Measurements from ENCODE around the gene TAF1B. TPM values are rescaled to one million over a fixed set of nuclear protein-coding genes. Genes with fewer than 3 reads are reported as not detected.

The TAF1B gene
- total and polyA plus RNA-seq, 2 donors (not counting 3 experiments of a cell fraction or from before 2014, with no cell fraction given): 6.3 to 29.4 TPM

DNA sequence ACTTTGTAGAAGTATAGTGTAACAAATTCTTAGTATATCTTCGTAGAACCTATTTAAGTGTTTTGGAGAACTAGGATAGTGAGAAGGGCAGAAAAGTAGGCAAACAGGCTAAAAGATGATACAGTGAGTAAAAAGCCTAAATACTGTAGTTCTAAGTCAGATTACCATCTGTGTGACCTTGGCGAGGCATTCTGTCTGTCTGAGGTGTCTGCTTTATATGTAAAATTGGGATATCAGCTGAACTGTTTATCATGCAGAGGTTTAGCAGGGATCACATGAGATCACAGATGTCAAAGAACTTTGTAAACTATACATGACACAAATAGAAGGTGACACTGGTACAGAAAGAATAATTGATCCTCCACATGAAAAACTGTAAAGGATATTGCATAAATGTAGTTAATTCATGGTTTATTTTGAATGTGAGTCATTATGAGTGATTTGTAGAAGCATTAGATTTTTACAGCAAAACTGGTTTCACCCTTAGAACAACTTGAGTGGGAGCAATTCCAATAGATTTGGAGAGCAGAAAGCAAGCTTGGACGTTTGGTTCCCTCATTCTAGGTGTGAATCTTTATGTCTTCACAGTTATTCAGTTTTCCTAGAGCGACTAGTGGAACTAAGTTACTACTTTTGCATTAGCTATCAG, 41.9 kb downstream of the TAF1B start:
- H3K9ac ChIP-seq (replicated peaks; ENCODE audit: extremely low read depth, insufficient read depth, low read length): no peak overlapping the region
- CTCF ChIA-PET: interaction anchor here (0.8 to 2.4 kb wide), 11 partner anchors 12 to 108 kb away, joined by 3 to 11 read pairs (median 3); no protein-coding TSS in a partner anchor
- no peaks in the 10 kb centered on the region for H3K9me1 ChIP-seq (replicated peaks; ENCODE audit: control insufficient read depth, extremely low read depth, insufficient read depth, low read length)
- H3K4me2 ChIP-seq (ENCODE audit: insufficient read depth, low read length): no peak overlapping the region
- no peak for TF ChIP-seq FOS (IDR thresholded peaks at IDR 0.05; ENCODE audit: borderline replicate concordance, insufficient read depth, low read length)
- peak; percentile 26 for TF ChIP-seq GATA2 (IDR thresholded peaks at IDR 0.05; ENCODE audit: insufficient read depth, insufficient read length, low read depth, low read length)
- TF ChIP-seq POLR2AphosphoS5 (IDR thresholded peaks at IDR 0.05; ENCODE audit: insufficient read depth, low read depth, low read length): no peak
- dilution Hi-C loops (cut with MboI; ENCODE audit: extremely low pct_ligation_motif_present, low sequenced_read_pairs) (no loop called here), intact Hi-C loops (cut with micrococcal nuclease) (no loop called here)
- BruUV-seq (replicated peaks): no TSS peak
- FAIRE-seq (no peak), DNase-seq (ENCODE audit: low read depth, low spot score) (peak; percentile 13)
- no peaks in the 10 kb centered on the region for H3K9me3 ChIP-seq (replicated peaks; ENCODE audit: control insufficient read depth, insufficient read depth, low read length)
- no peaks in the 10 kb centered on the region for H3K4me1 ChIP-seq (ENCODE audit: control insufficient read depth, extremely low read depth, insufficient read depth, low read length)
- no peaks in the 10 kb centered on the region for H4K20me1 ChIP-seq (replicated peaks; ENCODE audit: control insufficient read depth, extremely low read depth, insufficient read depth, low read length)
- H3K36me3 ChIP-seq (ENCODE audit: control insufficient read depth in 2 of 2, extremely low read depth in 1 of 2, insufficient read depth in 2 of 2, low read length in 2 of 2): peaks cover 0 to 6% of the 10 kb centered on the region in 2 experiments
- POLR2A ChIA-PET: no interaction called here
- H3K27me3 ChIP-seq (ENCODE audit: control insufficient read depth in 2 of 2, insufficient read depth in 2 of 2, low read length in 2 of 2): no peaks in the 10 kb centered on the region
- H3K27ac ChIP-seq (ENCODE audit: insufficient read depth, low read depth, low read length): no peak overlapping the region
- no peaks in the 10 kb centered on the region for H3K79me2 ChIP-seq (ENCODE audit: control insufficient read depth, insufficient read depth, low read length)
- H2AFZ ChIP-seq (ENCODE audit: low read depth, low read length): no peak overlapping the region
- no peak overlapping the region for H3K4me3 ChIP-seq (replicated peaks in 1 of 3; ENCODE audit: insufficient read depth in 1 of 3, low read depth in 1 of 3, low read length in 3 of 3)

DNA sequence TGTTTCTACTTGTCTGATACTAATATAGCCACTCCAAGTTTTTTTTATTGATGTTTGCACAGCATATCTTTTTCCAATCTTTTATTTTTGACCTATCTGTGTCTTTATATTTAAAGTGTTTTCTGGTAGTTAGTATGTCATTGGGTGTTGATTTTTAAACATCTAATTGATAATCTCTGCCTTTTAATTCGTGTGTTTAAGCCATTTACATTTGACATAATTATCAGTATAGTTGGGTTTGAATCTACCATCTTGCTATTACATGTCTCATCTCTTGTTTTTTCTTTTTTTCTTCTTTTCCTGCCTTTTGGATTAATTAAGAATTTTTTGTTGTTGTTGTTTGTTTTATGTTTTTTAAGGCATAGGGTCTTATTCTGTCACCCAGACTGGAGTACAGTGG, 44.2 kb downstream of the TAF1B start:
- ChIA-PET POLR2A (no interaction called here), CTCF (no interaction called here)
- DNase-seq (ENCODE audit: low read depth, low spot score) (no peak), FAIRE-seq (no peak)
- H2AFZ ChIP-seq (ENCODE audit: low read depth, low read length): no peak overlapping the region
- intact Hi-C loops (cut with micrococcal nuclease): no loop called here
- BruUV-seq (replicated peaks): no TSS peak
- no peak overlapping the region for H3K9ac ChIP-seq (replicated peaks; ENCODE audit: extremely low read depth, insufficient read depth, low read length)
- dilution Hi-C loops (cut with MboI; ENCODE audit: extremely low pct_ligation_motif_present, low sequenced_read_pairs): no loop called here
- H3K4me2 ChIP-seq (ENCODE audit: insufficient read depth, low read length): no peak overlapping the region
- TF ChIP-seq POLR2A (IDR thresholded peaks at IDR 0.05; ENCODE audit: low read depth, low read length): no peak
- TF ChIP-seq JUN (IDR thresholded peaks at IDR 0.05; ENCODE audit: borderline replicate concordance, insufficient read depth, insufficient read length, low read depth): no peak
- TF ChIP-seq MYC (IDR thresholded peaks at IDR 0.05; ENCODE audit: low read depth, low read length): no peak
- TF ChIP-seq, protein P1, sequence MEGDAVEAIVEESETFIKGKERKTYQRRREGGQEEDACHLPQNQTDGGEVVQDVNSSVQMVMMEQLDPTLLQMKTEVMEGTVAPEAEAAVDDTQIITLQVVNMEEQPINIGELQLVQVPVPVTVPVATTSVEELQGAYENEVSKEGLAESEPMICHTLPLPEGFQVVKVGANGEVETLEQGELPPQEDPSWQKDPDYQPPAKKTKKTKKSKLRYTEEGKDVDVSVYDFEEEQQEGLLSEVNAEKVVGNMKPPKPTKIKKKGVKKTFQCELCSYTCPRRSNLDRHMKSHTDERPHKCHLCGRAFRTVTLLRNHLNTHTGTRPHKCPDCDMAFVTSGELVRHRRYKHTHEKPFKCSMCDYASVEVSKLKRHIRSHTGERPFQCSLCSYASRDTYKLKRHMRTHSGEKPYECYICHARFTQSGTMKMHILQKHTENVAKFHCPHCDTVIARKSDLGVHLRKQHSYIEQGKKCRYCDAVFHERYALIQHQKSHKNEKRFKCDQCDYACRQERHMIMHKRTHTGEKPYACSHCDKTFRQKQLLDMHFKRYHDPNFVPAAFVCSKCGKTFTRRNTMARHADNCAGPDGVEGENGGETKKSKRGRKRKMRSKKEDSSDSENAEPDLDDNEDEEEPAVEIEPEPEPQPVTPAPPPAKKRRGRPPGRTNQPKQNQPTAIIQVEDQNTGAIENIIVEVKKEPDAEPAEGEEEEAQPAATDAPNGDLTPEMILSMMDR (IDR thresholded peaks at IDR 0.05; ENCODE audit: extremely low read depth in 1 of 2, insufficient read depth in 1 of 2, low read depth in 1 of 2, low read length in 2 of 2): no peak
- no peak for TF ChIP-seq EZH2 (IDR thresholded peaks at IDR 0.05; ENCODE audit: borderline replicate concordance, low read depth, low read length, severe bottlenecking)
- TF ChIP-seq, protein P2, sequence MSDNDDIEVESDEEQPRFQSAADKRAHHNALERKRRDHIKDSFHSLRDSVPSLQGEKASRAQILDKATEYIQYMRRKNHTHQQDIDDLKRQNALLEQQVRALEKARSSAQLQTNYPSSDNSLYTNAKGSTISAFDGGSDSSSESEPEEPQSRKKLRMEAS (IDR thresholded peaks at IDR 0.05; ENCODE audit: insufficient read depth, insufficient read length): no peak
- H3K9me1 ChIP-seq (replicated peaks; ENCODE audit: control insufficient read depth, extremely low read depth, insufficient read depth, low read length): no peaks in the 10 kb centered on the region
- no peaks in the 10 kb centered on the region for H3K4me1 ChIP-seq (ENCODE audit: control insufficient read depth, extremely low read depth, insufficient read depth, low read length)
- no peak overlapping the region for H3K27ac ChIP-seq (ENCODE audit: insufficient read depth, low read depth, low read length)
- peaks cover 0 to 6% of the 10 kb centered on the region in 2 experiments for H3K36me3 ChIP-seq (ENCODE audit: control insufficient read depth in 2 of 2, extremely low read depth in 1 of 2, insufficient read depth in 2 of 2, low read length in 2 of 2)
- no peaks in the 10 kb centered on the region for H4K20me1 ChIP-seq (replicated peaks; ENCODE audit: control insufficient read depth, extremely low read depth, insufficient read depth, low read length)
- H3K4me3 ChIP-seq (replicated peaks in 1 of 3; ENCODE audit: insufficient read depth in 1 of 3, low read depth in 1 of 3, low read length in 3 of 3): no peak overlapping the region
- H3K27me3 ChIP-seq (ENCODE audit: control insufficient read depth in 2 of 2, insufficient read depth in 2 of 2, low read length in 2 of 2): no peaks in the 10 kb centered on the region
- H3K9me3 ChIP-seq (replicated peaks; ENCODE audit: control insufficient read depth, insufficient read depth, low read length): no peaks in the 10 kb centered on the region
- H3K79me2 ChIP-seq (ENCODE audit: control insufficient read depth, insufficient read depth, low read length): no peaks in the 10 kb centered on the region

Measured in endothelial cell of umbilical vein (primary cell).